ENCODE results near the gene ALOXE3.

ALOXE3 gene

GRCh38 chr17:8153957-8154607, 35.8 kb upstream of the ALOXE3 start:
- DNase-seq = peak; percentile 96

- peak; percentile 77 for DNase-seq
Measured at GRCh38 chr17:8153525-8153956, 35.2 kb upstream of the ALOXE3 start.

GRCh38 chr17:8153031-8153451, 34.7 kb upstream of the ALOXE3 start:
- no peak for DNase-seq

GRCh38 chr17:8152112-8152775, 33.9 kb upstream of the ALOXE3 start, which contains the start of gene PER1:
PER1 (minus strand) TSS chr17:8152404; CDS start chr17:8150706, 1,698 bp downstream.
- peak; percentile 94 for DNase-seq

- DNase-seq = peak; percentile 65
Measured at GRCh38 chr17:8151641-8152111, 33.4 kb upstream of the ALOXE3 start.

GRCh38 chr17:8151120-8151640, 32.9 kb upstream of the ALOXE3 start:
- DNase-seq = peak; percentile 92

- no peak for DNase-seq
Measured at GRCh38 chr17:8150194-8151119, 32.1 kb upstream of the ALOXE3 start.

- no peak for DNase-seq
Measured at GRCh38 chr17:8149419-8150193, 31.3 kb upstream of the ALOXE3 start.

GRCh38 chr17:8148560-8148959, 30.2 kb upstream of the ALOXE3 start:
- no peak for DNase-seq

GRCh38 chr17:8147805-8148404, 29.6 kb upstream of the ALOXE3 start:
- DNase-seq = no peak

- no peak for DNase-seq
Measured at GRCh38 chr17:8147141-8147804, 29.0 kb upstream of the ALOXE3 start.

GRCh38 chr17:8146381-8147140, 28.2 kb upstream of the ALOXE3 start:
- DNase-seq = no peak

GRCh38 chr17:8145811-8146210, 27.5 kb upstream of the ALOXE3 start:
- DNase-seq = no peak

GRCh38 chr17:8144401-8145231, 26.3 kb upstream of the ALOXE3 start:
- DNase-seq = no peak

- DNase-seq = no peak
Measured at GRCh38 chr17:8143581-8144400, 25.5 kb upstream of the ALOXE3 start.

GRCh38 chr17:8142887-8143580, 24.7 kb upstream of the ALOXE3 start:
- DNase-seq = no peak

- DNase-seq = no peak
Measured at GRCh38 chr17:8142158-8142886, 24.0 kb upstream of the ALOXE3 start.

Data from stimulated activated CD8-positive, alpha-beta memory T cell treated with anti-CD3 and anti-CD28 coated beads, Interleukin-4, amount 100 ng/mL, for 48 hours (primary cell).